ENCODE measurements around the gene C5orf58. TPM values are rescaled to one million over a fixed set of nuclear protein-coding genes. Genes with fewer than 3 reads are reported as not detected.

C5orf58 gene
- total RNA-seq, 1 donor from 2014 or later = not detected

GRCh38 chr5:170273968-170274710, 41.4 kb downstream of the C5orf58 start:
- TF ChIP-seq POLR2A (IDR thresholded peaks at IDR 0.05) (no peak), POLR2AphosphoS5 (IDR thresholded peaks at IDR 0.05; ENCODE audit: insufficient read depth in 1 of 2, low read depth in 1 of 2) (no peak), CTCF (IDR thresholded peaks at IDR 0.05) (no peak)
- peak in 1 of 2 donors; percentile 85 for DNase-seq (ENCODE audit: extremely low spot score in 2 of 2)
- intact Hi-C loops (cut with DNase I) = no loop called here
- H3K9me3 ChIP-seq = no peaks in the 10 kb centered on the region
- no peaks in the 10 kb centered on the region for H3K27me3 ChIP-seq
- H3K4me1 ChIP-seq = peaks cover 3% of the 10 kb centered on the region
- no peak overlapping the region for H3K4me3 ChIP-seq
- H3K36me3 ChIP-seq = no peaks in the 10 kb centered on the region
- no peak overlapping the region for H3K27ac ChIP-seq

- no peaks in the 10 kb centered on the region for H3K9me3 ChIP-seq
- H3K4me3 ChIP-seq = no peak overlapping the region
- H3K27ac ChIP-seq = no peak overlapping the region
- H3K27me3 ChIP-seq = no peaks in the 10 kb centered on the region
- intact Hi-C loops (cut with DNase I) = no loop called here
- no peak for DNase-seq (ENCODE audit: extremely low spot score in 2 of 2)
- no peak for TF ChIP-seq CTCF (IDR thresholded peaks at IDR 0.05)
- no peak for TF ChIP-seq POLR2AphosphoS5 (IDR thresholded peaks at IDR 0.05; ENCODE audit: insufficient read depth in 1 of 2, low read depth in 1 of 2)
- no peak for TF ChIP-seq POLR2A (IDR thresholded peaks at IDR 0.05)
- peaks cover 14% of the 10 kb centered on the region for H3K4me1 ChIP-seq
- H3K36me3 ChIP-seq = no peaks in the 10 kb centered on the region
These were observed 42.7 kb downstream of the C5orf58 start for GRCh38 chr5:170275376-170275994.

- Histone ChIP-seq H3K27me3 (no peaks in the 10 kb centered on the region), H3K9me3 (no peaks in the 10 kb centered on the region), H3K4me3 (no peak overlapping the region), H3K27ac (no peak overlapping the region), H3K4me1 (peaks cover 14% of the 10 kb centered on the region), H3K36me3 (no peaks in the 10 kb centered on the region)
- DNase-seq (ENCODE audit: extremely low spot score in 2 of 2) = no peak
- intact Hi-C loops (cut with DNase I) = no loop called here
- TF ChIP-seq POLR2A (IDR thresholded peaks at IDR 0.05) = no peak
- TF ChIP-seq POLR2AphosphoS5 (IDR thresholded peaks at IDR 0.05; ENCODE audit: insufficient read depth in 1 of 2, low read depth in 1 of 2) = no peak
- TF ChIP-seq CTCF (IDR thresholded peaks at IDR 0.05) = no peak
These were observed 43.4 kb downstream of the C5orf58 start for GRCh38 chr5:170276140-170276539.

GRCh38 chr5:170277867-170278281, 45.1 kb downstream of the C5orf58 start:
- no peak for TF ChIP-seq POLR2AphosphoS5 (IDR thresholded peaks at IDR 0.05; ENCODE audit: insufficient read depth in 1 of 2, low read depth in 1 of 2)
- TF ChIP-seq POLR2A (IDR thresholded peaks at IDR 0.05) = no peak
- no peak for TF ChIP-seq CTCF (IDR thresholded peaks at IDR 0.05)
- Histone ChIP-seq H3K4me3 (no peak overlapping the region), H3K9me3 (no peaks in the 10 kb centered on the region), H3K27me3 (no peaks in the 10 kb centered on the region), H3K27ac (no peak overlapping the region), H3K4me1 (peaks cover 14% of the 10 kb centered on the region), H3K36me3 (no peaks in the 10 kb centered on the region)
- intact Hi-C loops (cut with DNase I) = no loop called here
- no peak for DNase-seq (ENCODE audit: extremely low spot score in 2 of 2)

Measured in vagina (tissue), 2 donors.